Large intestine (tissue), 3 donors: Measurements from ENCODE around the gene LGR4. TPM values are rescaled to one million over a fixed set of nuclear protein-coding genes. Genes with fewer than 3 reads are reported as not detected.
"Not testable (repeated sequence)": the region's sequence is repeated elsewhere in the genome, so short reads cannot be mapped to it uniquely, and the experiment has no call there.

Experiments
- DNase-seq, 2 donors: peaks; one replicate each; pipeline versions ENCODE4 v3.0.0 to v3.0.0-alpha.2; 2013
- H3K27ac ChIP-seq: one replicate; pipeline ENCODE4 v1.5.1; 2013; ENCODE audit warnings: low read length
- H3K27me3 ChIP-seq: 2 replicates; pipeline ENCODE4 v1.6.1; 2013; ENCODE audit warnings: low read length; ENCODE audit not compliant: control insufficient read depth, insufficient read depth
- H3K36me3 ChIP-seq: 2 replicates; pipeline ENCODE4 v1.6.1; 2013; ENCODE audit warnings: low read length; ENCODE audit not compliant: control insufficient read depth, insufficient read depth
- H3K4me1 ChIP-seq: one replicate; pipeline ENCODE4 v1.6.1; 2013; ENCODE audit warnings: low read length; ENCODE audit not compliant: control insufficient read depth, insufficient read depth
- H3K4me3 ChIP-seq: one replicate; pipeline ENCODE4 v1.5.1; 2013; ENCODE audit warnings: low read length
- H3K9me3 ChIP-seq: one replicate; pipeline ENCODE4 v1.6.1; 2013; ENCODE audit warnings: mild to moderate bottlenecking, low read depth, low read length, moderate library complexity; ENCODE audit not compliant: control insufficient read depth
- WGBS: methylation state at CpG from one replicate; pipeline ENCODE4 v1.1.5; 2013; ENCODE audit warnings: low lambda C conversion rate; ENCODE audit not compliant: insufficient coverage; 5-methylcytosine and 5-hydroxymethylcytosine counted together
- polyA plus RNA-seq: library from polyadenylated mRNA; unstranded; fragments of 120-200 nt; gene quantifications from one replicate; pipeline ENCODE4 v1.2.1, GENCODE V29; 2013

The LGR4 gene
- polyA plus RNA-seq, 1 donor = 53.2 TPM

DNA sequence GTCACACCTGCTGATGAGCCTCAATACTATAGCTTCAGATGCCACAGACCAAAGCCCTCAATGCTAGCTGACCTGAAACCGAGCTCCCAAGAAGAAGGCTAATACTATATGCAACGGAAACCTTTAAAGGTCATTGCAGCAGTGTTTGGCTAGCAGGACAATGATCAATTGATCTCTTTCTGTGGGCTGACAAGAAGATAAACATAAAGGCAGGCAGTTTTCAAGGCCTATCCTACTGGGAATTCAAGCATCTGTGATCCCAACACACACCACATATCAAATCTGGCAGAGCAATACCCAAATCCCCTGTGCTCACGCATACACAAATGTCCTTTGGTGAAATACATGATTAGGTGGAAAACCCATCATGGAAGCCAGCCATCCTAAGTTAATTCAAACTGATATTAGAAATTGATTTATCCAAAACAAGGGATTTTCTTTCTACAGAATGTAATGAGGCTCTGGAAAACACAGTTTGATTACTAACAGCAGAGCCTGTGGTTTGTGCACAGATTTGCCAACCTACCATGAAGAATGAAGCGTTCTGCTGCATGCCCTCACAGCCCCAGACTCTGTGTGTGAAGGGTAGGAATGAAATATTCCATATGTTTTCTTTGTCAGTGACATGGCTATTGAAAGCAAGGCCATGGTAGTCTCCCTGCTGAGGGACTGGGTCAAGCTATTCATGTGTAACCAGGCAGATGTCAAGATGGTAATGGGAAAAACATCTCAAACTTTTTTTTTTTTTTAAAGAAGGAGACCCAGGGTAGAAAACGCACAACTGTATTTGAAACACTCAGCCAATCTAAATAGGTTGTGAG is 12.2 kb downstream of the LGR4 start:
- H3K27me3 ChIP-seq = no peaks in the 10 kb centered on the region
- H3K4me1 ChIP-seq = peaks cover 20% of the 10 kb centered on the region
- H3K4me3 ChIP-seq = no peak overlapping the region
- no peak for DNase-seq
- H3K9me3 ChIP-seq = no peaks in the 10 kb centered on the region
- no CpG with 5 or more reads among the region's 5 CpGs for WGBS
- peaks cover 4% of the 10 kb centered on the region for H3K36me3 ChIP-seq
- no peak overlapping the region for H3K27ac ChIP-seq

DNA sequence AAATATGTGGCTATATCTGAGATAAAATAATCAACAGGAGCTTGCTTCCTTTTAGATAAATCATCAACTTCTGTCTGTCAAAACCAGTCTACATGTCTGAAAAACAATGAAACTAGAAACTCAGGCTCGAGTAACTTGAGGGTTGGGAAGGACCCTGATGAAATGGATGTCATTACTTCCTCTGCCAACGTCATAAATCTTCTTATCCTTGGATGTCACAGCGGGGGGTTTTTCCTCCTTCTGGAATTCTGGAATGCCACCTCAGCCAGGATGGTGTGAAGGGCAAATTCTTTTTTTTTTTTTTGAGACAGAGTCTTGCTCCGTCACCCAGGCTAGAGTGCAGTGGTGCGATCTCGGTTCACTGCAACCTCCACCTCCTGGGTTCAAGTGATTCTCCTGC is 13.4 kb downstream of the LGR4 start:
- Histone ChIP-seq H3K27me3 (no peaks in the 10 kb centered on the region), H3K36me3 (peaks cover 4% of the 10 kb centered on the region), H3K9me3 (no peaks in the 10 kb centered on the region), H3K27ac (no peak overlapping the region), H3K4me1 (peaks cover 17% of the 10 kb centered on the region), H3K4me3 (no peak overlapping the region)
- 17% methylated on average over 1 of the region's 6 CpGs for WGBS
- no peak for DNase-seq

DNA sequence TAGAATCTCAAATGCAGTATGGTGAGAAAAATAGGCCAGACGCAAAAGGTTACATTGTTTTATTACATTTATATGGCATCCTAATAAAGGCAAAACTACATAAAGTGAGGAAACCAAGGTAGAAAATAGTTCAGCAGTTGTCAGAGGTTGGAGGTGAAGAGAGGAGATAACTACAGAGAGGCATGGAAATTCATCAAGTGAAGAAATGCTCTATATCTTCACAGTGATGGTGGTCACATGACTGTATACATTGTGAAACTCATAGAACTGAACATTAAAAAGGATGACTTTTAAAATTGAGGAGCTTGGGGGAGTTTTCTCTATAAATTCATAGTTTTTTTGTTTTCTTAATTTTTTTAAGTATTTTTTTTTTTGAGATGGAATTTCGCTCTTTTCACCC is 14.4 kb downstream of the LGR4 start:
- Histone ChIP-seq H3K9me3 (no peaks in the 10 kb centered on the region), H3K36me3 (peaks cover 4% of the 10 kb centered on the region), H3K4me1 (peaks cover 14% of the 10 kb centered on the region), H3K4me3 (no peak overlapping the region), H3K27me3 (no peaks in the 10 kb centered on the region), H3K27ac (no peak overlapping the region)
- 92% methylated on average over 2 of the region's 2 CpGs for WGBS
- DNase-seq = no peak

DNA sequence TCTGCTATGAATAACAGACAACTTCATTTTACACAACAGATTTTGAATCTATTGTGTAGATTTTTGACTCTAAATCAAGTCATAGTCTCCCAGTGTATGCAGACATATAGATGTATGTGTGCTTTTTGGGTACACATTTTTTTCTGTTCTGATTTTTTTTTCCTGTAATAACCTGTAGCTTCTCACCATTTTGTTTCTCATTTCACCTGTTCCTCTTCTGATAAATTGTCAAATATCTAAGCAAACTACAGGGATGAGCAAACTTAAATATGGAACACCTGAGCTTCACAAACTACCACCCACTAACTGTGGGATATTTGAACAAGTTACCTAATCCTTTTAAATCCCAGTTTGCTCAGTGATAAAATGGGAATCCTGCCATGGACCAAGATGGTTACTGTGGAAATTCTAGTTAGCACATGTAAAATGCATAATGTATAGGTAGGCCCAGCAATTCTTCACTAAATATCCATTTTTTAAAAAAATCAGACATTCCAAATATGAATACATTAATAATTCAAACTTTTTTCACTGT is 15.7 kb downstream of the LGR4 start:
- H3K27ac ChIP-seq = no peak overlapping the region
- peaks cover 14% of the 10 kb centered on the region for H3K4me1 ChIP-seq
- DNase-seq = no peak
- no peaks in the 10 kb centered on the region for H3K9me3 ChIP-seq
- H3K27me3 ChIP-seq = no peaks in the 10 kb centered on the region
- H3K36me3 ChIP-seq = peaks cover under 1% of the 10 kb centered on the region
- H3K4me3 ChIP-seq = no peak overlapping the region

DNA sequence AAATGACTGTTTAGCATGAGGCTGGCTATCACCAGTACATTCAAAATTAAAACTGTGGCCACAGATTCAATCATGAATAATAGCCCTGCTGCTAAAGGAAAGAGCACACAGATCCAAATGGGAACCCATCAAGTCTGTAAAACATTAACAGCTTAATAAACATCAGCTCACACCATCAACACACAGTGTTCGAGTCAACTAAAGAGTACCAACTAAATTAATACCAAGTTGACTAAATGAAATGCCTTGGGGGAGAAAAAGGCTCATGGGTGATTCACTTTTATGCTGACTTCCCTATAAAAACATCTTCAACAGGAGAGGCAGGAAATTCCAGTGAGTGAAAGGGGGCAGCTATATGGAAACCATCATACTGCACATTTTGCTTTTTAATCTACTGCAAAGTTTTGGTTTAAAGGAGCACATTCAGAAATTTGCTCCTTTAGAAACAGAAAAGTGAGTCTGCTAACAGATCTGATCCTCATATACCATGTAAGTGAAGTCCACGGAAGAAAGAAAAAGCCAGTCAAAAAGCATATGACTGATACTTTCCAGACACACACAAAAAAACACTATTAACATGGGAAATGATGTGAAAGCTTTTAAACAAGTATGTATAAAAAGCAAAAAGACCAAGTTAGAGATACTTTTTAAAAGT is 16.3 kb downstream of the LGR4 start:
- no peak overlapping the region for H3K27ac ChIP-seq
- no peak overlapping the region for H3K4me3 ChIP-seq

DNA sequence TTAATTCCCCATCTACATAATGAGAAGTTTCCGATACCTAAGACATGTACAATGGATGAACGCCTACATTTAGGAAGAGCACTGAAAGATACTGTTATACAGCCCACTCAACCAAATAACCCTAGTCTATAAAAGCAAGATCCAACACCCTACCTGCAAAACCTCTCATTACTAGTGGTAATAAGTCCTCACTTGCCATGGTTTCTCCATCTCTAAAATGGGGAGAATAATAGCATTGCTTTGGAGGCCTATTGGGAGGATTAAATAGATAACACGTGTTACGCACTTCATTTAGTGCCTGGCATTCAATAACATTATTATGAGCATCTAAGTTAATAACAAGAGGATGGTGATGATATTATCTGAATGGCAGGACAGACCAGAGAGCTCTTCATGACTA is 16.9 kb downstream of the LGR4 start:
- H3K27ac ChIP-seq = no peak overlapping the region
- H3K4me3 ChIP-seq = no peak overlapping the region
- no CpG with 5 or more reads among the region's 4 CpGs for WGBS
- peaks cover 18% of the 10 kb centered on the region for H3K4me1 ChIP-seq
- H3K36me3 ChIP-seq = no peaks in the 10 kb centered on the region
- H3K9me3 ChIP-seq = no peaks in the 10 kb centered on the region
- no peaks in the 10 kb centered on the region for H3K27me3 ChIP-seq
- DNase-seq = no peak

More for the DNA sequence above, 16.3 kb downstream of the LGR4 start:
- WGBS = 20% methylated on average over 1 of the region's 2 CpGs
- peaks cover 16% of the 10 kb centered on the region for H3K4me1 ChIP-seq
- H3K9me3 ChIP-seq = no peaks in the 10 kb centered on the region
- H3K27me3 ChIP-seq = no peaks in the 10 kb centered on the region
- DNase-seq = peak in 1 of 2 donors; percentile 38
- H3K36me3 ChIP-seq = no peaks in the 10 kb centered on the region

- WGBS = 40% methylated on average over 1 of the region's 1 CpG
- peaks cover 18% of the 10 kb centered on the region for H3K4me1 ChIP-seq
- H3K36me3 ChIP-seq = no peaks in the 10 kb centered on the region
- no peak for DNase-seq
- no peaks in the 10 kb centered on the region for H3K27me3 ChIP-seq
- no peak overlapping the region for H3K4me3 ChIP-seq
- no peaks in the 10 kb centered on the region for H3K9me3 ChIP-seq
- no peak overlapping the region for H3K27ac ChIP-seq
Measured at GRCh38 chr11:27453701-27454100, 18.9 kb downstream of the LGR4 start.

GRCh38 chr11:27452147-27452546 is 20.4 kb downstream of the LGR4 start:
- H3K36me3 ChIP-seq = no peaks in the 10 kb centered on the region
- no peak for DNase-seq
- no peaks in the 10 kb centered on the region for H3K27me3 ChIP-seq
- H3K4me1 ChIP-seq = peaks cover 18% of the 10 kb centered on the region
- H3K9me3 ChIP-seq = no peaks in the 10 kb centered on the region
- H3K27ac ChIP-seq = peak overlapping the region; percentile 15
- no CpG with 5 or more reads among the region's 3 CpGs for WGBS
- no peak overlapping the region for H3K4me3 ChIP-seq

- Histone ChIP-seq H3K27me3 (no peaks in the 10 kb centered on the region), H3K4me3 (no peak overlapping the region), H3K9me3 (no peaks in the 10 kb centered on the region), H3K36me3 (no peaks in the 10 kb centered on the region), H3K4me1 (peaks cover 17% of the 10 kb centered on the region), H3K27ac (peak overlapping the region; percentile 15)
- peak in 1 of 2 donors; percentile 75 for DNase-seq
- no CpG with 5 or more reads among the region's 1 CpG for WGBS
Measured at GRCh38 chr11:27451244-27451965, 21.2 kb downstream of the LGR4 start.

DNA sequence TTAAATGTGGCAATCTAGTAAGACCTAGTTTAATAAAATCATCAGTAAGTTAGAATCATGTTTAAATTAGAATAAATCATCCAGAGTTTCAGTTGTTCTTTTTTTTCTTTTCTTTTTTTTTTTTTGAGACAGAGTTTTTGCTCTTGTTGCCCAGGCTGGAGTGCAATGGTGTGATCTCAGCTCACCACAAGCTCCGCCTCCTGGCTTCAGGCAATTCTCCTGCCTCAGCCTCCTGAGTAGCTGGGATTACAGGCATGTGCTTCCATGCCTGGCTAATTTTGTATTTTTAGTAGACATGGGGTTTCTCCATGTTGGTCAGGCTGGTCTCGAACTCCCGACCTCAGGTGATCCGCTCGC is 24.4 kb downstream of the LGR4 start:
- H3K4me1 ChIP-seq = peaks cover 10% of the 10 kb centered on the region
- H3K9me3 ChIP-seq, H3K4me3 ChIP-seq, H3K27ac ChIP-seq, H3K27me3 ChIP-seq, H3K36me3 ChIP-seq, DNase-seq: not testable (repeated sequence)
- 100% methylated on average over 1 of the region's 5 CpGs for WGBS
